B cell (primary cell): ENCODE data around the gene NUP93.

Experiments used
- EZH2 ChIP-seq: IDR thresholded peaks from 2 replicates; pipeline ENCODE4 v1.6.1; 2012; ENCODE audit warnings: borderline replicate concordance, low read depth, mild to moderate bottlenecking, moderate library complexity, low read length; ENCODE audit not compliant: insufficient read depth, poor library complexity, severe bottlenecking
- TF ChIP-seq, protein P1 (sequence below): fragments of 200-600 bp; IDR thresholded peaks from one replicate; pipeline ENCODE4 v1.8.0; 2022; ENCODE audit warnings: antibody characterized with exemption, mild to moderate bottlenecking

DNA sequence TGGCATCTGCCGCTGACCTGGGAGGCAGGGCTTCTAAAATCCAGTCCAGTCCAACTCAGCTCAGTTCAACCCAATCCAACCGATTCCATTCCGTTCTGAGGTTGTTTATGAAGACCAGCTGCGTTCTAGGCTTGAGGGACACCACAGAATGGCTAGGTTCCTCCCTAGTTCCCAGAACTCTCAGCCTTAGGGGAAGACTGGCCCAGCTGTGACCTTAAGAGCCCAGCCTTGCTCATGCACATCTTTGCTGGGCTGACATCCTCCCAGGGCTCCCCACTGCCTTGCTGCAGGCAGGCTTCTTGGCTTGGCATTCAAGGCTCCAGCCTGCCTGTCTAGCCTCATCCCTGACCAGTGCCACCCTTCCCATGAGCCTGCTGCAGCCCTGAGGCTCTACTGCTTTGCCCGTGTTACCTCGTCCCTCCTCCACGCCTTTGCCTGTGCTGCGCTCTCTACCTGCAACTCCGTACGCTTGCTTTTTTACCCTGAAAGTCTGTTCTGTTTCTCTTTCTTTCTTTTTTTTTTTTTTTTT, 143.0 kb downstream of the NUP93 start:
- TF ChIP-seq, protein P1, sequence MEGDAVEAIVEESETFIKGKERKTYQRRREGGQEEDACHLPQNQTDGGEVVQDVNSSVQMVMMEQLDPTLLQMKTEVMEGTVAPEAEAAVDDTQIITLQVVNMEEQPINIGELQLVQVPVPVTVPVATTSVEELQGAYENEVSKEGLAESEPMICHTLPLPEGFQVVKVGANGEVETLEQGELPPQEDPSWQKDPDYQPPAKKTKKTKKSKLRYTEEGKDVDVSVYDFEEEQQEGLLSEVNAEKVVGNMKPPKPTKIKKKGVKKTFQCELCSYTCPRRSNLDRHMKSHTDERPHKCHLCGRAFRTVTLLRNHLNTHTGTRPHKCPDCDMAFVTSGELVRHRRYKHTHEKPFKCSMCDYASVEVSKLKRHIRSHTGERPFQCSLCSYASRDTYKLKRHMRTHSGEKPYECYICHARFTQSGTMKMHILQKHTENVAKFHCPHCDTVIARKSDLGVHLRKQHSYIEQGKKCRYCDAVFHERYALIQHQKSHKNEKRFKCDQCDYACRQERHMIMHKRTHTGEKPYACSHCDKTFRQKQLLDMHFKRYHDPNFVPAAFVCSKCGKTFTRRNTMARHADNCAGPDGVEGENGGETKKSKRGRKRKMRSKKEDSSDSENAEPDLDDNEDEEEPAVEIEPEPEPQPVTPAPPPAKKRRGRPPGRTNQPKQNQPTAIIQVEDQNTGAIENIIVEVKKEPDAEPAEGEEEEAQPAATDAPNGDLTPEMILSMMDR = no peak
- TF ChIP-seq EZH2 = no peak
